PC-3 (cell line): ENCODE measurements around the gene KAT7. TPM values are rescaled to one million over a fixed set of nuclear protein-coding genes. Genes with fewer than 3 reads are reported as not detected.

Experiments
- ATAC-seq: fragments of 200-7000 bp; cut with Tn5 transposase; 2 replicates; pipeline ENCODE4 v1.9.1; 2020; ENCODE audit warnings: mild to moderate bottlenecking, moderate library complexity
- BruUV-seq: library from RNA; stranded (reverse); fragments of 400-500 nt; replicated peaks from 2 replicates; lab custom pipeline; 2021; lab: Mats Ljungman, UMichigan
- CTCF ChIA-PET: fragments of 300-600 bp; sonication (Branson Sonifier 250); formaldehyde crosslinking; loops from one replicate; lab custom pipeline; 2022; ENCODE audit warnings: antibody characterized with exemption; lab: Charles Lee
- POLR2A ChIA-PET: fragments of 300-600 bp; sonication (Branson Sonifier 250); formaldehyde crosslinking; loops from one replicate; lab custom pipeline; 2022; ENCODE audit warnings: antibody characterized with exemption; ENCODE audit not compliant: unreplicated experiment; lab: Charles Lee
- DNase-seq: peaks from one replicate; pipeline ENCODE4 v3.0.0-alpha.2; 2015
- H2AFZ ChIP-seq: fragments of 300-600 bp; sonication (generic); 2 replicates; pipeline ENCODE4 v1.6.0; 2016; ENCODE audit warnings: antibody characterized with exemption, low read length
- H3F3A ChIP-seq: fragments of 300-600 bp; sonication (generic); one replicate; pipeline ENCODE4 v1.6.0; 2017; ENCODE audit warnings: antibody characterized with exemption, low read length, control low read depth, mild to moderate bottlenecking; ENCODE audit not compliant: unreplicated experiment
- H3K27ac ChIP-seq: fragments of 300-600 bp; sonication (generic); 2 replicates; pipeline ENCODE4 v1.5.1; 2016; ENCODE audit warnings: mild to moderate bottlenecking, low read length
- H3K27me3 ChIP-seq: fragments of 300-600 bp; sonication (generic); 2 replicates; pipeline ENCODE4 v1.6.1; 2016; ENCODE audit warnings: low read length, mixed read lengths
- H3K36me3 ChIP-seq: fragments of 300-600 bp; sonication (generic); 2 replicates; pipeline ENCODE4 v1.6.1; 2016; ENCODE audit warnings: low read depth, mixed run types, low read length, mixed read lengths
- H3K4me1 ChIP-seq: fragments of 300-600 bp; sonication (generic); 2 replicates; pipeline ENCODE4 v1.5.1; 2016; ENCODE audit warnings: low read length; ENCODE audit not compliant: insufficient read depth
- H3K4me2 ChIP-seq: fragments of 300-600 bp; sonication (generic); 2 replicates; pipeline ENCODE4 v1.6.0; 2016; ENCODE audit warnings: low read length
- H3K4me3 ChIP-seq: fragments of 300-600 bp; sonication (generic); 2 replicates; pipeline ENCODE4 v1.5.1; 2016; ENCODE audit warnings: mild to moderate bottlenecking, low read length, mixed read lengths
- H3K79me2 ChIP-seq: fragments of 300-600 bp; sonication (generic); 2 replicates; pipeline ENCODE4 v1.6.1; 2017; ENCODE audit warnings: low read length, mixed read lengths
- H3K9ac ChIP-seq: fragments of 300-600 bp; sonication (generic); 2 replicates; pipeline ENCODE4 v1.6.0; 2016; ENCODE audit warnings: mild to moderate bottlenecking, low read length
- H3K9me2 ChIP-seq: fragments of 300-600 bp; sonication (generic); replicated peaks from 2 replicates; pipeline ENCODE4 v1.6.1; 2016; ENCODE audit warnings: mixed run types, low read length, mixed read lengths
- H3K9me3 ChIP-seq: fragments of 300-600 bp; sonication (generic); 2 replicates; pipeline ENCODE4 v1.6.1; 2016; ENCODE audit warnings: low read length, mixed read lengths
- H4K20me1 ChIP-seq: fragments of 300-600 bp; sonication (generic); 2 replicates; pipeline ENCODE4 v1.6.1; 2016; ENCODE audit warnings: low read length, mixed read lengths
- CTCF ChIP-seq: fragments of 300-600 bp; sonication (generic); conservative IDR thresholded peaks from 2 replicates; pipeline ENCODE4 v1.5.1; 2017; ENCODE audit warnings: antibody characterized with exemption, low read depth, mild to moderate bottlenecking, low read length
- EZH2 ChIP-seq: fragments of 300-600 bp; sonication (generic); IDR thresholded peaks from one replicate; pipeline ENCODE4 v1.6.1; 2017; ENCODE audit warnings: antibody characterized with exemption, mild to moderate bottlenecking, low read length; ENCODE audit not compliant: unreplicated experiment
- EZH2phosphoT487 ChIP-seq: fragments of 300-600 bp; sonication (generic); IDR thresholded peaks from 2 replicates; pipeline ENCODE4 v1.6.1; 2018; ENCODE audit warnings: mild to moderate bottlenecking, antibody characterized with exemption, low read length, borderline replicate concordance
- intact Hi-C: fragments of 100-400 bp; cut with micrococcal nuclease; formaldehyde crosslinking; loops from 2 replicates; pipeline ENCODE4 v1.9.0; 2023
- total RNA-seq: library from RNA; depleted of rRNA; stranded (reverse); fragments of >200 nt; gene quantifications from 2 replicates; pipeline ENCODE4 v1.2.3, GENCODE V29; 2014

KAT7 gene
- total RNA-seq, 1 experiment from 2014 or later, result 39.1 TPM

DNA sequence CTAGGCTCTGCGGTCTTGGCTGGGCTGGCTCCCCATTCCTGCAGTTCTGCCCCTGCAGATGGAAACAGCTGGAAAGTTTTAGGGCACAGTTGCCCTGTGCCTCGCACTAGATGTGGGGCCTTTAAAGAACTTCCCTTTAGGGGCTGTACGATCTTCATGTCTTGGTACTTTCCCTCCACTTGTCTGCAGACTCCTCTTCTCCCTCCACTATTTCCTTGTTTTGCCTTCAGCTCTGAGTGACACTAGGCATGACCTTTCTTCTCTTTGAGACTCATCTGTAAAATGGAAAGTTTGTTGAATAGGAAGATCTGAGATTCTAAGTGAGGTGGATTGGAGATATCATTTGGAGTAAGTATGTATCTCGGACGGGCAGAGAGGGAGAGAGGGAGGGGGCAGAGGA is 65.6 kb downstream of the KAT7 start:
- H3K27me3 ChIP-seq, result peaks cover 3% of the 10 kb centered on the region; the same call in 1 of the 2 replicates
- H3K9ac ChIP-seq, result no peak overlapping the region
- CTCF ChIA-PET, result no interaction called here
- no peak for DNase-seq
- H3K27ac ChIP-seq, result no peak overlapping the region
- no peaks in the 10 kb centered on the region; the same call in 1 of the 2 replicates for H3K4me1 ChIP-seq
- no peaks in the 10 kb centered on the region for H3K79me2 ChIP-seq
- POLR2A ChIA-PET, result no interaction called here
- no peaks in the 10 kb centered on the region for H3K36me3 ChIP-seq
- H3K4me3 ChIP-seq, result no peak overlapping the region
- no peak overlapping the region for H2AFZ ChIP-seq
- H3K4me2 ChIP-seq, result no peak overlapping the region
- H4K20me1 ChIP-seq, result no peaks in the 10 kb centered on the region
- no TSS peak for BruUV-seq
- no peaks in the 10 kb centered on the region for H3K9me2 ChIP-seq
- no peak for ATAC-seq
- TF ChIP-seq CTCF (no peak), EZH2 (no peak), EZH2phosphoT487 (no peak)
- intact Hi-C loops, result no loop called here
- no peaks in the 10 kb centered on the region for H3F3A ChIP-seq
- no peaks in the 10 kb centered on the region for H3K9me3 ChIP-seq

GRCh38 chr17:49858796-49859195 is 70.3 kb downstream of the KAT7 start:
- intact Hi-C loops, result loop anchor here (5.0 kb wide), 1 partner anchor 291 kb away; no protein-coding TSS in a partner anchor

More at GRCh38 chr17:49858796-49859195, 70.3 kb downstream of the KAT7 start:
- ChIA-PET POLR2A (no interaction called here), CTCF (no interaction called here)
- H3K4me1 ChIP-seq, result peaks cover 4% of the 10 kb centered on the region; the same call in 1 of the 2 replicates
- H3K79me2 ChIP-seq, result no peaks in the 10 kb centered on the region
- H3K9me2 ChIP-seq, result no peaks in the 10 kb centered on the region
- no peak overlapping the region for H2AFZ ChIP-seq
- H3K36me3 ChIP-seq, result no peaks in the 10 kb centered on the region
- no peak for DNase-seq
- no peak overlapping the region for H3K9ac ChIP-seq
- no peaks in the 10 kb centered on the region for H3K27me3 ChIP-seq
- no peaks in the 10 kb centered on the region for H3K9me3 ChIP-seq
- no peak overlapping the region for H3K4me2 ChIP-seq
- no peaks in the 10 kb centered on the region for H3F3A ChIP-seq
- no peak for ATAC-seq
- no peak overlapping the region for H3K4me3 ChIP-seq
- no peaks in the 10 kb centered on the region for H4K20me1 ChIP-seq
- TF ChIP-seq CTCF (no peak), EZH2phosphoT487 (no peak), EZH2 (no peak)
- no peak overlapping the region for H3K27ac ChIP-seq
- BruUV-seq, result no TSS peak
